Activated gamma-delta T cell treated with anti-CD3 and anti-CD28 coated beads, Interleukin-2, amount 50 U/mL, for 16 hours (primary cell): ENCODE measurements around the gene LDLRAD3.

Experiments used
- DNase-seq: peaks from one replicate; pipeline ENCODE4 v3.0.0-alpha.2; 2020; ENCODE audit warnings: low read depth

Gene LDLRAD3

GRCh38 chr11:36212564-36213392, 268.9 kb downstream of the LDLRAD3 start:
- no peak for DNase-seq

- no peak for DNase-seq
Measured at GRCh38 chr11:36213393-36213840, 269.6 kb downstream of the LDLRAD3 start.

GRCh38 chr11:36214480-36214879, 270.6 kb downstream of the LDLRAD3 start:
- no peak for DNase-seq

- DNase-seq, result no peak
Measured at GRCh38 chr11:36214976-36215692, 271.3 kb downstream of the LDLRAD3 start.

GRCh38 chr11:36215693-36216060, 271.8 kb downstream of the LDLRAD3 start:
- no peak for DNase-seq

- no peak for DNase-seq
Measured at GRCh38 chr11:36216061-36216615, 272.3 kb downstream of the LDLRAD3 start.

- DNase-seq, result no peak
Measured at GRCh38 chr11:36218283-36218921, 274.5 kb downstream of the LDLRAD3 start.

GRCh38 chr11:36219996-36220395, 276.1 kb downstream of the LDLRAD3 start:
- DNase-seq, result no peak

- no peak for DNase-seq
Measured at GRCh38 chr11:36222831-36223635, 279.2 kb downstream of the LDLRAD3 start.

- DNase-seq, result no peak
Measured at GRCh38 chr11:36224209-36224882, 280.5 kb downstream of the LDLRAD3 start.

GRCh38 chr11:36227044-36227443, 283.2 kb downstream of the LDLRAD3 start:
- no peak for DNase-seq

GRCh38 chr11:36228689-36229088, 284.8 kb downstream of the LDLRAD3 start:
- no peak for DNase-seq

- no peak for DNase-seq
Measured at GRCh38 chr11:36229091-36229705, 285.3 kb downstream of the LDLRAD3 start.

GRCh38 chr11:36230779-36231699, 287.2 kb downstream of the LDLRAD3 start:
- no peak for DNase-seq

- DNase-seq, result no peak
Measured at GRCh38 chr11:36233204-36233603, 289.3 kb downstream of the LDLRAD3 start.

- no peak for DNase-seq
Measured at GRCh38 chr11:36234825-36235224, 291.0 kb downstream of the LDLRAD3 start.

- no peak for DNase-seq
Measured at GRCh38 chr11:36235750-36236149, 291.9 kb downstream of the LDLRAD3 start.

GRCh38 chr11:36237391-36237790, 293.5 kb downstream of the LDLRAD3 start:
- no peak for DNase-seq

- no peak for DNase-seq
Measured at GRCh38 chr11:36238036-36238631, 294.3 kb downstream of the LDLRAD3 start.
